ENCODE data around the gene SUCLG1.

- TF ChIP-seq POLR2A (IDR thresholded peaks at IDR 0.05; ENCODE audit: low read length) (no peak), GATA1 (IDR thresholded peaks at IDR 0.05; ENCODE audit: low read depth, low read length) (no peak)
Measured at GRCh38 chr2:84456156-84456555, 2.9 kb downstream of the SUCLG1 start.

Measured in erythroblast (primary cell).